T follicular helper cell (primary cell): ENCODE results near the gene AMDHD1.

Experiments used
- DNase-seq: peaks from one replicate; pipeline ENCODE4 v3.0.0-alpha.2; 2020; ENCODE audit warnings: low read depth
- total RNA-seq, 2 experiments: gene quantifications; one replicate each; lab custom pipeline; 2026; lab: John Stamatoyannopoulos, UW

Gene AMDHD1, protein sequence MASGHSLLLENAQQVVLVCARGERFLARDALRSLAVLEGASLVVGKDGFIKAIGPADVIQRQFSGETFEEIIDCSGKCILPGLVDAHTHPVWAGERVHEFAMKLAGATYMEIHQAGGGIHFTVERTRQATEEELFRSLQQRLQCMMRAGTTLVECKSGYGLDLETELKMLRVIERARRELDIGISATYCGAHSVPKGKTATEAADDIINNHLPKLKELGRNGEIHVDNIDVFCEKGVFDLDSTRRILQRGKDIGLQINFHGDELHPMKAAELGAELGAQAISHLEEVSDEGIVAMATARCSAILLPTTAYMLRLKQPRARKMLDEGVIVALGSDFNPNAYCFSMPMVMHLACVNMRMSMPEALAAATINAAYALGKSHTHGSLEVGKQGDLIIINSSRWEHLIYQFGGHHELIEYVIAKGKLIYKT
- total RNA-seq = 1.5 to 1.7 reads per million in 2 experiments

DNA sequence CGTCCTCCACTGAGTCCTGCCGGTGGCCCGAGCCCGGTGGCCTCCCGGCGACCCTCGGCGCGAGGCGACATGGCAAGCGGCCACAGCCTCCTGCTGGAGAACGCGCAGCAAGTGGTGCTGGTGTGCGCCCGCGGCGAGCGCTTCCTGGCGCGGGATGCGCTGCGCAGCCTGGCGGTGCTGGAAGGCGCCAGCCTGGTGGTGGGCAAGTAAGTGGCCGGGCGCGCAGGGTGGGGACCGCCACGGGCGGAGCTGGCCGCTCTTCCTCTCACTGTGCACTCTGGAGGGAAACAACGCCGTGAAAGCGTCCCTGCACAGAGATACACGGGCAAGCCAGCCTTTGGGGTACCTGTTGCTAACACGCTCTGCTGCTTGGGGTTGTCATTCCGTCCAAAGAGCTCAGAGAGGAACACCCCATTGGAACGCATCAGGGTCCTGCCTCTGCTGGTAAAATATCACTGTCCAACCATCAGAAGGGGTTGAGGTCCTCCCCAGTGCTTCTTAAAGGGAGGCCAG lies at the start of gene AMDHD1:
TSS of gene AMDHD1 (plus strand) at position 2 of the 513 bp plus-strand sequence. CDS start at position 70, 68 bp downstream.
- DNase-seq = peak; percentile 39

DNA sequence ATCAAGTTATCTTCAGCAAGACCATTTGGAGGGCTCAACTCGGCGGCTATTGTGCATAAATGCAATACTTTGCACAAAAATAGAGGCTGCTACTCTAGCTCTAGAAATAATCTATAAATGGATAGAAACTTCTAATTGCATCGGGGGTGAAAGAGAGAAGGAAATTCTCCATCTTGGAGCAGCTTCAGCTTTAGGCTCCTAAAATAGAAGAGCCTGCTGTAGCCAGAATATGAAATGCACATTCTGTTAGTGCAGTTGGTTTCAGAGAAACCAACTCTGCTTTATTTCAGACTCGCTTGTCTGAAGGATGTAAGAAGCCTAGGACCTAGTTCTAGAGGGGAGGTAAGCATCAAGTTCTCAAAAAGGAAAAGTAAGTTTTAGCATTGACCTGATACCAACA lies 46.3 kb upstream of the AMDHD1 start:
- no peak for DNase-seq

DNA sequence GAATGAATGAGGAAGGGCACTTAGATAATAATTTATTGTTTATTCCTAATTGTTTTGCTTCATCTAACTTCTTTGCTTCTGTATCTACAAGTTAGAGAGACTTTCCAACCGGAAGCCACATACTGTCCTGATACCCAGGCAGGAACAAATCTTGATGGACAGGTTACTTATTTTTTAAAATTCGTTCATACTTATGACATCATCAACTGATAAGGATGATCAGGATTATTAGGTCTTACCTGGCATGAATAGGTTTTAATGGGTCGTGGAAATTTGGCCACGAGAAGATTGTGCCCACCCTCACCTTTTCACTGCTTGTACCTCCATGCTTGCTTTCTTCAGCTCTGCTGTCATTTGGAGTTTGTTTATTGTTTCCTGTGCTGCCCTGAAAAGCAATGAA lies 45.0 kb upstream of the AMDHD1 start:
- DNase-seq = no peak

DNA sequence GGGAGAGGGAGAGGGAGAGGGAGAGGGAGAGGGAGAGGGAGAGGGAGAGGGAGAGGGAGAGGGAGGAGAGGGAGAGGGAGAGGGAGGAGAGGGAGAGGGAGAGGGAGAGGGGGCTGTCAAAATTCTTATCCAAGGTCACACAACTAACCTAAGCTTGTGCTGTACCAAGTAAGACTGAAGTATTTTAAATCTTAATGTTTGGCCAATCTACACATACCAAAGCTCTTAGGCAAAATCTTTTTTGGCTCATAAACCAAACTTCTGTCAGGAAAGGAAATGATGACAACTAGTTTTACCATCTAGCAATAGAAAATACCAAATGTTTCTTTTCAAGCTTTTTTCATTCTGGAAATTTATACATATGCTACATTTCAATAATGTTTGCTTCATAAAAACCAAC lies 34.6 kb upstream of the AMDHD1 start:
- DNase-seq = no peak

DNA sequence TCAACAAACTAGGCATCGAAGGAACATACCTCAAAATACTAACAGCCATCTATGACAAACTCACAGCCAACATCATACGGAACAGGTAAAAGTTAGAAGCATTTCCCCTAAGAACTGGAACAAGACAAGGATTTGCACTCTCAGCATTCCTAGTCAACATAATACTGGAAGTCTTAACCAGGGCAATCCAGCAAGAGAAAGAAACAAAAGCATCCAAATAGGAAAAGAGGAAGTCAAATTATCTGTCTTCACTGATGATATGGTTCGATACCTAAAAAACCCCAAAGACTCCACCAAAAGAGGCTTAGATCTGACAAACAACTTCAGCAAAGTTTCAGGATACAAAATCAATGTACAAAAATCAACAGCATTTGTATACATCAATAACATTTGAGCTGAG lies 33.3 kb upstream of the AMDHD1 start:
- no peak for DNase-seq

DNA sequence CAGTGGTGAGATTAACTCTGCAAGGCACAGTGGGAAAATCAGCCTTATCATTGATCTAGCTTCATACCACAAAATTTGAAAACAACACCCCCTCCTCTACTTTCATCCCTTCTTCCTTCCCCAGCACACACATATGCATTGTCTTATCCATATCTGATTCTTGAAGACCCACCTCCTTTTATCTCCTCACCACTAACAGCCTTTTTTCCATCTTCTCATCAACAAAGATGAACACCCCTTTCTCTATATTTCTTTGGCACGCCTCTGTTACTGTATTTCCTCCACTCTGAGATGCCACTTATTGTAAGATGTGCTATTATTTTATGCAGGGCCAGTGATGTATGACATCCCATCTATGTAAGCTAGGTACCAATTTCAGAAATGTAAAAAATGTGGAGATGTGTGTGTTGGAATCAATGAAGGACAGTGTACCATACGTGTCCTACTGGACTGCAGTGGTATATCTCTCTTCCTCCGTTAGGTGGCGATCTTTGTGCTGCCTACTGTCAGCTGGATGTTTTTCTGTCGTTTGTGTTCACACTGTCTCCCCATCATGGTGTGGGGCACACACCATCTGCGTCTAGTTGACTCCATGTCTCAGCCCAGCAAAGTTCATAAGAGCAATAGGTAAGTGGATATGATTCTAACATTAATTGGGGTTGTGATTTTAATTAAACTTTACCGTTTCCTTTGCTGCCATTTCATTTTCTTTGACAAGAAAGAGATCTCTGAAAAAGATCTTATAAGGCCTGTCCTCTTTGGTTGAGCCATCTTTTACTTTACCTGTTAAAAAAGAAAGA lies 24.7 kb upstream of the AMDHD1 start:
- DNase-seq = peak; percentile 20

DNA sequence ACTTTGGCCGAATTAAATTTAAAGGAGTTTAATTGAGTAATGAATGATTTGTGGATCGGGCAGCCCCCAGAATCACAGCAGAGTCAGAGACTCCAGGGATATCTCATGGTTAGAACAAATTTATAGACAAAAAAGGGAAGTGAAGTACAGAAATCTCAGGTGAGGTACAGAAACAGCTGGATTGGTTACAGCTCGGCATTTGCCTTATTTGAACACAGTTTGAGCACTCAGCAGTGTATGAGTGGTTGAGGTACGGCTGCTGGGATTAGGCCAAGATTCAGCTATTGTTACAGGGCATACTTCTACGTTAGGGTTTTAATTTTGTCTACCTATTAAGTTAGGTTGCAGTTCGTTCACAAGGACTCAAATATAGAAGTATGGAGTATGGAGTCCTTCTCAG lies 24.0 kb upstream of the AMDHD1 start:
- no peak for DNase-seq

DNA sequence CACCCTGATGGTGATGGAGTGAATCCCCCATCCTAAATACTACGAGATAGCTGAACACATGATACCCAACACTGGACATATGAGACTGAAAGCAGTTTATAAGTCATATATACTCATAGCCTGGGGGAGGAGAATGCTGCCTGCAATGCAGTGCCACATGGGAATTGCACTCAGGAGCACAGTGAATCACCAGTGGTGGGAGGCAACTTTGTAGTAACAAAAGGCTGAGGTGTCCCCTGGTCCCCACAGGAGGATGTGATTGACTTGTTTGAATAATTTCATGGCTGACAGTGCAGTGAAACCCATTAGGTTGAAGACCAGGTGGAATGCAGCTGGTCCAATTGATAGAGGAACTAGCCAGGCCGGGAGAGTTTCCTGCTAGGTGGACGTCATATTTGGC lies 20.9 kb upstream of the AMDHD1 start:
- DNase-seq = no peak

DNA sequence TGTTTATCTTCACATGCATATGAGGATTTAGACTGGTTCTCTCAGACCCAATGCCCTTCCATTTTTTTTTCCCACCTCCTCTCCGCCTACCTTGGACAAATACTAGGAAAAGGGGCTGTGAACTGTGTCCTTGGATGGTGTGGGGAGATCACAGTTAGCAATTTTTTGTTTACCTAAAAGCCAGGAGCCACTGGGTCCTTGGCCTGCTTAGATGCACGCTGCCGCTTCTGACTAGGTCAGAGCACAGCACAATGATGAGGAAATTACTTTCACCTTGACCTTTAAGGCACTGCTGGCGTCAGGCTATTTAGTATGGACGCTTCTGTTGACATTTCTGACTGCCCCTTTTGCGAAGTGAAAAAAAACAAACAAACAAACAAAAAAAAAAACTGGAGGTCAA lies 2.6 kb upstream of the AMDHD1 start:
- DNase-seq = no peak

DNA sequence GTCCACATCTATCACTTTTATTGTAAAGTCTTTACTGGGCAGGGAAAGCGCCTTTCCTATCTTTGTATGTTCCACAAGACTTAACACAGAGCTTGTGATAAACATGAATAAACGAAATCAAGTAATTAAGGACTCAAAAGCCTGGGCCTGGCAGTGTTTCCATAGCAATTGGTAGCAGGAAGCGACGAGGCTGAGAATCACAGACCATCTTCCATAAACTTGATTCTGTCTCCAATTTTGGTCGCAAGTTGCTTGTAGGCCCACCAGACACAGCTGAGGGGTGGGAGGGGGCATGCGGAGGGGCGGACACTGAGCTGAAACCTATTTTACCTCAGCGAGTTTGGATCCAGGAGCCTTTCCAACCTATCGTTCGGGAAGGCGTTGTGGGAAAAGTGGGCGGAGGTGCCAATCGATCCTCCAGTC lies 1.0 kb upstream of the AMDHD1 start:
- no peak for DNase-seq

DNA sequence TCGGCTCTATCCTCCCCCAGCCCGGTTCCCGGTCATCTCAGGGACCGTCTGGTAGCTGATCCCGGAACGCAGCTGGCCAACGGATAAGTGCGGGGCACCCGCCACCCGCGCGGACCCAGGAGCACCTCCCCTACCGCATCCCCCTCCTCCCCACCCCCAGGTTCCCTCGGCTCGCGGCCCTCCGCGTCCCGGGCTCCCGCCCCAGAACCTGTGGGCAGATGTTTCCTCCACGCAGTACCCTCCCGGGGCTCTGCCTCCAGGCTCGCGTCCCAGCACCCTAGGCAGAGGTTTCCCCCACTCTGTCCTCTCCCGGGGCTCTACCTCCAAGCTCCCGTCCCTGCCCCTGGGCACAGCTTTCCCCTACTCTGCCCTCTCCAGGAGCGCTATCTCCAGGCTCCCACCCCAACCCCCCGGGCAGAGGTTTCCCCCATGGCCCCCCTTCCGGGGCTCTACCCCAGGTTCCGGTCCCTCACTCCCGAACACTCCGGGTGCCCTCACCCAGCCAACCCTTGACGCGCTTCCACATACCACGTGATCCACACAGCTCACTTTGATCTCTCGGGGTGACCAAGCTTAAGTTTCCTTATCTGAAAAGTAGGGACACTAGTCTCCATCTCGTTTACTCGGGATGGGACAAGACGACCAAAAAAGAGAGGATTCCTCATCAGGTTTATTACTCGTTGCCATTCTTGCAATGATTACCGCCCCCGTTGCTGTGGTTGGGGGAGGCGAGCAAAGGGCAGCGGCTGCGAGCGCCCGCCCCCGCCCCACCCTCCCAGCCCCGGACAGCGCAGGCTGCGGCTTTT lies 404 bp upstream of the AMDHD1 start, which contains the start of gene CCDC38:
TSS of gene CCDC38 (minus strand) at position 91 of the 806 bp plus-strand sequence. CDS start 6,105 bp downstream, outside the sequence.
- DNase-seq = peak; percentile 75

DNA sequence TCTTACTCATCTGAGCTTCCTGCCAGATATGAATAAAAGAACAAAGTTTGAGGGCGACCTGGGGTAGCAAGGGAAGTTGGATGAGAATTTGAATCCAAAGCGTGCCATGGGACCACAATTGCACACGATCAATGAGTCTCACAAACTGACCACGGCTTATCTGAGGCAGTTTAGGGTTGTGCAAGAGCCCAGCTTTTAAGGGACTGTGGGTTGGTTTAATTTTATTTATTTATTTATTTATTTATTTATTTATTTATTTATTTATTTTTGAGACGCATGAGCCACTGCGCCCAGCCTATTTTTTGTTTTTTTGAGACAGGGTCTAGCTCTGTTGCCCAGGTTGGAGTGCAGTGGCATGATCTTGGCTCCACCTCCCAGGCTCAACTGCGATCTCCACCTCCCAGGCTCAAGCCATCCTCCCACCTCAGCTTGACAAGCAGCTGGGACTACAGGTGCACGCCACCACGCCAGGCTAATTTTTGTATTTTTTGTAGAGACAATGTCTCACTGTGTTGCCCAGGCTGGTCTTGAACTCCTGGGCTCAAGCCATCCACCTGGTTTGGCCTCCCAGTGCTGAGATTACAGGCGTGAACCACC lies 1.1 kb downstream of the AMDHD1 start:
- no peak for DNase-seq

DNA sequence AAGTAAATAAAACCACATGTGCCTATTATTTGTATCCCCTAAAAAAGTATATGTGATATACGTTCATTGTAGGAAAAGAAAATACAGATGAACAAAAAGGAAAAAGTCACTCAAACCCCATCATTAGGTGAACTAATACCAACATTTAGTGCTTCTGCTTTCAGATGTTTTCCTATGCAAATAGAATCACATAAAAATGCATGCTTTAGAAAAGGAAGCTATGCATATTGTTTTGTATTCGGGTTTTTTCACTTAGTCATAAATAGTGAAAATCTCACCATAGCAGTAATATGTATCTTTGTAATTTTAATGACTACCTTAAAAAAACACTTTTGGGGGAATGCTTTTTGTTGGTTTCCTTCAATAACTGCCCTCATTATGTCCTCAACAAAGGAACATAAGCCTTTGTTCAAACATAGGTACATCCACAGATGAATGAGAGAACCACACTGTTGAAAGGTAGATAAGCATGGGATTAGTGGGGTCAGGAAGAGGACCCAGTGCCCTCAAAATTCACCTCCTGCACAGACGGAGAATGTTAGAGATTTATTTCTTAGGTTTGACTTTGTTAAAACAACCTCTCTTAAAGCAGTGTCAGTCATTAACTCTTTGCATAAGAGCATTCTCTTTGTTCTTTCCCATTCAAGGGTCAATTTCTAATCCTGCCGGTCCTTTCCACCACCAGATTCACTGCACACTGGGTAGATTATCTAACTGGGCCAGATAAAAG lies 6.5 kb downstream of the AMDHD1 start:
- no peak for DNase-seq

DNA sequence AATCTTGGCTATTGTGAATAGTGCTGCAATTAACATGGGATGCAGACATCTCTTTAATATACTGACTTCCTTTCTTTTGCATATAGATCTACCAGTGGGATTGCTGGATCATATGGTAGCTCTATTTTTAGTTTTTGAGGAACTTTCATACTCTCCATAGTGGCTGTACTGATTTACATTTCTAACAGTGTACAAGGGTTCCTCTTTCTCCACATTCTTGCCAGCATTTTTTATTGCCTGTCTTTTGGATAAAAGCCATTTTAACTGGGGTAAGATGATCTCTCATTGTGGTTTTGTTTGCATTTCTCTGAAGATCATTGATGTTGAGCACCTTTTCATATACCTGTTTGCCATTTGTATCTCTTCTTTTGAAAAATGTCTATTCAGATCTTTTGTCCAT lies 8.4 kb downstream of the AMDHD1 start:
- DNase-seq = no peak

DNA sequence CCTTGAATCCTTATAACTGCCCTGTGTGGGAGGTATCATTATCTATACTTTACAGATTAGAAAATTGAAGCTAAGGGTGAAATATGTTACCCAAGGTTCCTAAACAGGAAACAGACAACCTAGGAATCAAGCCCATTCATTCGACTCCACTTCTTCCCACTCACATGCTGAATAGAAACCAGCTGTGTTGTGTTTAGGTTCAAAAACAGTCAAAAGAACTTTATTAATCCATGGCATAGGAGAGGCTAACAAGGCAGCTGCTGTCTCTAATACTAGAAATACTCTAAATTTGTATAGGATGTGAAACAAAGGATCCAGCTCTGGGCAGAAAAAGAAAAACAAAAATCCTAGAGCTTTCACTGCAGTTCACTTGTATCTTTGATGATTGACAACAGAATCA lies 9.9 kb downstream of the AMDHD1 start:
- DNase-seq = no peak

DNA sequence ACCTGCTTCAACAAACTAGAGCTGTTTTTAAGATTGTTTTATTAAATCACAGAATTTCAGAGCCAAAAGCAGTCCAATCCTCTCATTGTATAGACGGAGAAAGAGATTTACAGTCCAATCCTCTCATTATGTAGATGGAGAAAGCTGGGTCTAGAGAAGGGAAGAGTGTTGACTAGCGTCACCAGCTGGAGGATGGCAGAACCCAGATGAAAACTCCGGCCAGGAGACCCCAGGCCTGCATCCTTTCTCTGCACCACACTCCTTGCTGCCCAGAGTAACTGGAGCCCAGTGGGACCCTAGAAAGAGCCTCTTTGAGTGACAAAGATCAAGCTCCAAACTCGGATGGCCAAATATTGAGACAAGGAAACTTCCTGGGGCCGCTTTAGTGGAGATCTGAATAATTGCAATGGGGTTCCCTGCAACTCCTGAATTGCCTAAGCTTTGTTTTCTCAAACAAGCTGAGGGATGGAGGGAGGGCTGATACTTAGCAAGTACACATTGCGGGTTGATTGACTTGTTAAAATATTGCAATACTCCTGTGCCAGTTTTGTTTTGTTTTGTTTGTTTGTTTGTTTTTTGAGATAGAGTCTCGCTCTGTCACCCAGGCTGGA lies 12.5 kb downstream of the AMDHD1 start:
- no peak for DNase-seq

DNA sequence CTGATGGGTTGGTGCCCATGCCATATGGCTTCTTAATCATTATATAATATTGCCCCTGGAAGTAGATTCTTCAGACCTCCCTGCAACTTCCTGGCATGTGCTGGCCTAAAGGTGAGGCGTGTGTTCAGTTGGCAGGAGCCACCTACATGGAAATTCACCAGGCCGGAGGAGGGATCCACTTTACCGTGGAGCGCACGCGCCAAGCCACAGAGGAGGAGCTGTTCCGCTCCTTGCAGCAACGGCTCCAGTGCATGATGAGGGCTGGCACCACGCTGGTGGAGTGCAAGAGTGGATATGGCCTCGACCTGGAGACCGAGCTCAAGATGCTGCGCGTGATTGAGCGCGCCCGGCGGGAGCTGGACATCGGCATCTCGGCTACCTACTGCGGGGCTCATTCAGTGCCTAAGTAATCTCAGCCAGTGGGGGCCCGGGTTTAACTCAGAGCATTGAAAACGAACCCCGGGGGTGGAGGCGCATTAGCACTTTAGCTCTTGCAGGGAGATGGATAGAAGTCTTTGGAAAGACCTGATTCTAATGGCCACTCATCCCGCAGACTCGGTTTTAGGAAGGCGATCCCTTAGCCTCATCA lies 13.5 kb downstream of the AMDHD1 start:
- DNase-seq = no peak

DNA sequence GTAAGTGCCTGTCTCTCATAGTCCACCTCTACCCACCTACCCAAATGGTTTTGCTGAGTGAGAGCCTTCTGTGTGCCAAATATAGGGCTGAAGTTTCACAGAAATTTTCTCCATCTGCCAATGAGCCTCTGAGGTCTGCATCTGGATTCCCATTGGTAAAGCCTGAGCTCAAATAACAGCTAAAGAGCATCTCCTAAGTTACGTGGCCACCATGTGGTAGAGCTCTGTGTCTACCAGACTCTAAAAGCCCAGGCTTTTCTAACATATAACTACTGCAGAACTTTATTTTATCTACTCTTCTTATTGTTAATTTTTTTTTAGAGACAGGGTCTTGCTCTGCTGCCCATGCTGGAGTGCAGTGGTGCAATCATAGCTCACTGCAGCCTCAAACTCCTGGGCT lies 16.0 kb downstream of the AMDHD1 start:
- DNase-seq = no peak

DNA sequence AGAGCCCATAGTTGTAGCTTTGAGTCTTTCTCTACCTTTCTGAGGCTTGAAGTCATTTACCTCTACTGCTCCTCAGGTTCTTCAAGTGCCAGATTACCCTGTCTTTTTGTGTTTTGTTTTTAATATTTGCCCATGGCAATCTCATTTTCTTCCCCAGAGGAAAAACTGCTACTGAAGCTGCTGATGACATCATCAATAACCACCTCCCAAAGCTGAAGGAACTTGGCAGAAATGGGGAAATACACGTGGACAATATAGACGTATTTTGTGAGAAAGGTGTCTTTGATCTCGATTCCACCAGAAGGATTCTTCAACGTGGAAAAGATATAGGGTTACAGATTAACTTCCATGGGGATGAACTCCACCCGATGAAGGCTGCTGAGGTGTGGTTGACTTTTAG lies 17.1 kb downstream of the AMDHD1 start:
- no peak for DNase-seq

DNA sequence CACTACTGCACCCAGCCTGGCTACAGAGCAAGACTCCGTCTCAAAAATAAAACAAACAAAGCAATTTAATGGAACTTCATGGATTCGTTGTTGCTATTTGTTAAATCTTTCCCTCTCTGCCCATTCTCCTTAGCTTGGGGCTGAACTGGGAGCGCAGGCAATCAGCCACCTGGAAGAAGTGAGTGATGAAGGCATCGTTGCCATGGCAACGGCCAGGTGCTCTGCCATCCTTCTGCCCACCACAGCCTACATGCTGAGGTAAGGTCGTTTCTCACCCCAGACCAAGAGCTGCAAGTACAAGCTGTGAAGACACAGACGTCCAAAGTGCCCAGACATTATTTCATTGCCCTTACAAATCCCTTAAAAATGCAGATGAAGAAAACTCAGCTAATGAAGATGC lies 19.1 kb downstream of the AMDHD1 start:
- DNase-seq = no peak
